Measurements from ENCODE around the gene OLFML2B.

The OLFML2B gene

GRCh38 chr1:161954050-161954449, 69.6 kb downstream of the OLFML2B start:
- H3K36me3 ChIP-seq (ENCODE audit: insufficient read depth, low read depth, low read length) = peaks cover 4% of the 10 kb centered on the region; the same call in 1 of the 2 replicates
- H3K9ac ChIP-seq (ENCODE audit: low read depth, low read length) = no peak overlapping the region
- H3K27ac ChIP-seq (ENCODE audit: low read length) = no peak overlapping the region

GRCh38 chr1:161953256-161953920, 70.3 kb downstream of the OLFML2B start:
- H3K4me1 ChIP-seq (ENCODE audit: insufficient read depth, low read length) = no peaks in the 10 kb centered on the region
- no peak overlapping the region for H3K9ac ChIP-seq (ENCODE audit: low read depth, low read length)
- H3K27ac ChIP-seq (ENCODE audit: low read length) = no peak overlapping the region
- H3K27me3 ChIP-seq (ENCODE audit: insufficient read depth, low read length) = no peaks in the 10 kb centered on the region
- no peaks in the 10 kb centered on the region for H3K9me3 ChIP-seq (ENCODE audit: insufficient read depth, low read depth, low read length)
- no peak overlapping the region for H3K4me3 ChIP-seq (ENCODE audit: low read length)
- H3K36me3 ChIP-seq (ENCODE audit: insufficient read depth, low read depth, low read length) = no peaks in the 10 kb centered on the region

More at GRCh38 chr1:161954050-161954449, 69.6 kb downstream of the OLFML2B start:
- no peaks in the 10 kb centered on the region for H3K27me3 ChIP-seq (ENCODE audit: insufficient read depth, low read length)
- H3K4me3 ChIP-seq (ENCODE audit: low read length) = no peak overlapping the region
- no peaks in the 10 kb centered on the region for H3K9me3 ChIP-seq (ENCODE audit: insufficient read depth, low read depth, low read length)
- H3K4me1 ChIP-seq (ENCODE audit: insufficient read depth, low read length) = no peaks in the 10 kb centered on the region

- Histone ChIP-seq H3K27me3 (ENCODE audit: insufficient read depth, low read length) (no peaks in the 10 kb centered on the region), H3K9me3 (ENCODE audit: insufficient read depth, low read depth, low read length) (no peaks in the 10 kb centered on the region), H3K4me1 (ENCODE audit: insufficient read depth, low read length) (no peaks in the 10 kb centered on the region), H3K4me3 (ENCODE audit: low read length) (no peak overlapping the region), H3K27ac (ENCODE audit: low read length) (no peak overlapping the region), H3K36me3 (ENCODE audit: insufficient read depth, low read depth, low read length) (no peaks in the 10 kb centered on the region), H3K9ac (ENCODE audit: low read depth, low read length) (no peak overlapping the region)
Observed at GRCh38 chr1:161952607-161953172, 71.0 kb downstream of the OLFML2B start.

- no peaks in the 10 kb centered on the region for H3K9me3 ChIP-seq (ENCODE audit: insufficient read depth, low read depth, low read length)
- no peaks in the 10 kb centered on the region for H3K27me3 ChIP-seq (ENCODE audit: insufficient read depth, low read length)
- no peaks in the 10 kb centered on the region for H3K36me3 ChIP-seq (ENCODE audit: insufficient read depth, low read depth, low read length)
- no peaks in the 10 kb centered on the region; the same call in 1 of the 2 replicates for H3K4me1 ChIP-seq (ENCODE audit: insufficient read depth, low read length)
- no peak overlapping the region for H3K4me3 ChIP-seq (ENCODE audit: low read length)
- H3K27ac ChIP-seq (ENCODE audit: low read length) = no peak overlapping the region
- no peak overlapping the region for H3K9ac ChIP-seq (ENCODE audit: low read depth, low read length)
Observed at GRCh38 chr1:161951646-161952045, 72.0 kb downstream of the OLFML2B start.

GRCh38 chr1:161950377-161950776, 73.3 kb downstream of the OLFML2B start:
- Histone ChIP-seq H3K36me3 (ENCODE audit: insufficient read depth, low read depth, low read length) (no peaks in the 10 kb centered on the region), H3K9ac (ENCODE audit: low read depth, low read length) (no peak overlapping the region), H3K4me3 (ENCODE audit: low read length) (no peak overlapping the region), H3K27ac (ENCODE audit: low read length) (no peak overlapping the region), H3K4me1 (ENCODE audit: insufficient read depth, low read length) (peaks cover 7% of the 10 kb centered on the region; the same call in 1 of the 2 replicates), H3K9me3 (ENCODE audit: insufficient read depth, low read depth, low read length) (no peaks in the 10 kb centered on the region), H3K27me3 (ENCODE audit: insufficient read depth, low read length) (no peaks in the 10 kb centered on the region)

GRCh38 chr1:161949548-161949947, 74.1 kb downstream of the OLFML2B start:
- no peaks in the 10 kb centered on the region for H3K9me3 ChIP-seq (ENCODE audit: insufficient read depth, low read depth, low read length)
- H3K27me3 ChIP-seq (ENCODE audit: insufficient read depth, low read length) = no peaks in the 10 kb centered on the region
- H3K36me3 ChIP-seq (ENCODE audit: insufficient read depth, low read depth, low read length) = no peaks in the 10 kb centered on the region
- H3K4me3 ChIP-seq (ENCODE audit: low read length) = no peak overlapping the region
- no peak overlapping the region for H3K9ac ChIP-seq (ENCODE audit: low read depth, low read length)
- H3K4me1 ChIP-seq (ENCODE audit: insufficient read depth, low read length) = peaks cover 7% of the 10 kb centered on the region; the same call in 1 of the 2 replicates
- H3K27ac ChIP-seq (ENCODE audit: low read length) = no peak overlapping the region

GRCh38 chr1:161948435-161948834, 75.2 kb downstream of the OLFML2B start:
- H3K4me3 ChIP-seq (ENCODE audit: low read length) = no peak overlapping the region
- H3K27ac ChIP-seq (ENCODE audit: low read length) = no peak overlapping the region
- no peaks in the 10 kb centered on the region for H3K9me3 ChIP-seq (ENCODE audit: insufficient read depth, low read depth, low read length)
- no peaks in the 10 kb centered on the region for H3K36me3 ChIP-seq (ENCODE audit: insufficient read depth, low read depth, low read length)
- no peaks in the 10 kb centered on the region for H3K27me3 ChIP-seq (ENCODE audit: insufficient read depth, low read length)
- no peak overlapping the region for H3K9ac ChIP-seq (ENCODE audit: low read depth, low read length)
- peaks cover 7% of the 10 kb centered on the region; the same call in 1 of the 2 replicates for H3K4me1 ChIP-seq (ENCODE audit: insufficient read depth, low read length)

GRCh38 chr1:161946071-161946987, 77.3 kb downstream of the OLFML2B start:
- Histone ChIP-seq H3K9me3 (ENCODE audit: insufficient read depth, low read depth, low read length) (no peaks in the 10 kb centered on the region), H3K4me1 (ENCODE audit: insufficient read depth, low read length) (peaks cover 7% of the 10 kb centered on the region; the same call in 1 of the 2 replicates), H3K9ac (ENCODE audit: low read depth, low read length) (no peak overlapping the region), H3K27ac (ENCODE audit: low read length) (no peak overlapping the region), H3K36me3 (ENCODE audit: insufficient read depth, low read depth, low read length) (no peaks in the 10 kb centered on the region), H3K27me3 (ENCODE audit: insufficient read depth, low read length) (no peaks in the 10 kb centered on the region), H3K4me3 (ENCODE audit: low read length) (no peak overlapping the region)

GRCh38 chr1:161945306-161946060, 78.2 kb downstream of the OLFML2B start:
- no peak overlapping the region for H3K27ac ChIP-seq (ENCODE audit: low read length)
- H3K4me3 ChIP-seq (ENCODE audit: low read length) = no peak overlapping the region
- no peaks in the 10 kb centered on the region for H3K9me3 ChIP-seq (ENCODE audit: insufficient read depth, low read depth, low read length)
- peaks cover 7% of the 10 kb centered on the region; the same call in 1 of the 2 replicates for H3K4me1 ChIP-seq (ENCODE audit: insufficient read depth, low read length)
- H3K36me3 ChIP-seq (ENCODE audit: insufficient read depth, low read depth, low read length) = no peaks in the 10 kb centered on the region
- H3K27me3 ChIP-seq (ENCODE audit: insufficient read depth, low read length) = no peaks in the 10 kb centered on the region
- H3K9ac ChIP-seq (ENCODE audit: low read depth, low read length) = no peak overlapping the region

GRCh38 chr1:161944381-161944780, 79.3 kb downstream of the OLFML2B start:
- Histone ChIP-seq H3K4me3 (ENCODE audit: low read length) (no peak overlapping the region), H3K9ac (ENCODE audit: low read depth, low read length) (no peak overlapping the region), H3K36me3 (ENCODE audit: insufficient read depth, low read depth, low read length) (no peaks in the 10 kb centered on the region), H3K4me1 (ENCODE audit: insufficient read depth, low read length) (peaks cover 7% of the 10 kb centered on the region; the same call in 1 of the 2 replicates), H3K27me3 (ENCODE audit: insufficient read depth, low read length) (no peaks in the 10 kb centered on the region), H3K9me3 (ENCODE audit: insufficient read depth, low read depth, low read length) (no peaks in the 10 kb centered on the region), H3K27ac (ENCODE audit: low read length) (no peak overlapping the region)

- H3K27ac ChIP-seq (ENCODE audit: low read length) = no peak overlapping the region
Observed at GRCh38 chr1:161943737-161944136, 79.9 kb downstream of the OLFML2B start.

More at GRCh38 chr1:161943737-161944136, 79.9 kb downstream of the OLFML2B start:
- Histone ChIP-seq H3K36me3 (ENCODE audit: insufficient read depth, low read depth, low read length) (no peaks in the 10 kb centered on the region), H3K9me3 (ENCODE audit: insufficient read depth, low read depth, low read length) (no peaks in the 10 kb centered on the region), H3K4me1 (ENCODE audit: insufficient read depth, low read length) (peaks cover 7% of the 10 kb centered on the region; the same call in 1 of the 2 replicates), H3K9ac (ENCODE audit: low read depth, low read length) (no peak overlapping the region), H3K27me3 (ENCODE audit: insufficient read depth, low read length) (no peaks in the 10 kb centered on the region), H3K4me3 (ENCODE audit: low read length) (no peak overlapping the region)
